HG02885 (cell line): ENCODE data around the gene ABCC12.
"Not testable (repeated sequence)": the region's sequence is repeated elsewhere in the genome, so short reads cannot be mapped to it uniquely, and the experiment has no call there.

Experiments
- ATAC-seq: cut with Tn5 transposase; IDR thresholded peaks from one replicate; pipeline ENCODE4 v1.9.1; 2021; ENCODE audit warnings: mild to moderate bottlenecking; ENCODE audit not compliant: unreplicated experiment, poor library complexity

Gene ABCC12

GRCh38 chr16:48155926-48156789 is at the start of gene ABCC12:
Gene ABCC12 (minus strand): TSS chr16:48155993. CDS start chr16:48146424, 9,569 bp downstream.
- ATAC-seq = peak; percentile 13

DNA sequence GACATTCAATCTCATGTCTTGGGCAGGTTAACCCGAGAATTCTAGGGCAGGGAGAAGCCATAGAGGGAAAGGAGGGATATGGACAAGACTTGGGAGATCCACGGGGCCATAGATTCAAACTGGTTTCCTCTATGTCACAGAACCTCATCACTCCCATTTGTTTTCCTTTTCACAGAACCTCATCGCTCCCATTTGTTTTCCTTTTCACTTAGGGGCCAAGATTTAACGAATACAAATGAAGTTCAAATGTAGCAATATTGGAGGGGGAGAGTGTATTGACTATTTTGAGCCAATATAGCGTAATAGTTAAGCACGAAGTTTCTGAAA is 49.0 kb upstream of the ABCC12 start:
- ATAC-seq = no peak

GRCh38 chr16:48203974-48204824 is 48.4 kb upstream of the ABCC12 start:
- no peak for ATAC-seq

GRCh38 chr16:48201515-48202201 is 45.9 kb upstream of the ABCC12 start:
- ATAC-seq = no peak

GRCh38 chr16:48197294-48197693 is 41.5 kb upstream of the ABCC12 start:
- ATAC-seq = no peak

DNA sequence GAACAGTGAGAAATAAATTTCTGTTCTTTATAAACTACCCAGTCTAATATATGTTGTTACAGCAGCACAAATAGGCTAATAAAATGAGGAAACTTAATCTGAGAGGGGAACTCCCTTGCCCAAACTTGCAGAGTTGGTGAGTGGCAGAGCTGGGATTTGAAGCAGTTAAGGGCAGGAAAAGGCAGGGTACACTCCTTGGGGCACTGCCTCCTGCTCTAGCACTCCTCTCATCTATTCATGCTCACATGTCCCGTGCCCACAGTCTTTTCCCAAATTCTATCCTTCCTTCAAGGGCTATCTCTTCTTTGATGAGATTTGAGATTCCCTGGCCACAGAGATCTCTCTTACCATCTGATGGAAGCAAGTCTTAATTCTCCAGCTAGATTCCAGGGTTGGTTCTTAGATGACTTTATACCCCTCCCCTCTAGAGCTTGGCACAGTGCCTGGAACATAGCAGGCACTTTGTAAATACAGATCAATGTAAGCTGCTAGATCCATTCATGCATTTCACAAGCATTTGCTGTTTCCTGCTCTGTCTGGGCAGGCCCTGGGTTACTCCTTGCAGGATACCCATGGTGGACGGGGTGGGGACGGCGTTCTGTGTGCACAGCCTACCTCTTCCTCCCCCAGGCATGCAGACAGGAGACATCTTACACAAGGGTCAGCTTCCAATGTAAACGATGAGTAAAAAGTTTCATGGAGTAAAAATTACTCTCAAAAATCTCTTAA is 39.2 kb upstream of the ABCC12 start:
- ATAC-seq = no peak

GRCh38 chr16:48193846-48194245 is 38.1 kb upstream of the ABCC12 start:
- no peak for ATAC-seq

GRCh38 chr16:48188449-48189102 is 32.8 kb upstream of the ABCC12 start:
- ATAC-seq = peak; percentile 98

DNA sequence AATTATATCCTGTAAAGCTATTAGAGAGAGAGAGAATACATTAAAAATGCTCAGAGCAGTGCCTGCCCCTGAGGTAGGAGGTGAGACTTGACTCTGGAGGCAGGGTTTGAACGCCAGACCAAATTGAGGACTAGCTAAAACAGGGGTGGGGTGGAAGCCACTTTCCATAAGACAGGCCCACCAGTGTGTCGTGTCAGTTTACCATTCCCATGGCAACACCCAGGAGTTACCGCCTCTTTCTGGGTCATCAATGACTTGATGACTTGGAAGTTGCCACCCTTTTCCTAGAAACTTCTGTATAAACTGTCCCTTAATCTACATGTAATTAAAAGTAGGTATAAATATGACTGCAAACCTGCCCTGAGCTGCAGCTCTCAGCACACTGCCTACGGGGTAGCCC is 32.0 kb upstream of the ABCC12 start:
- no peak for ATAC-seq

- no peak for ATAC-seq
Measured at GRCh38 chr16:48184681-48185080, 28.9 kb upstream of the ABCC12 start.

GRCh38 chr16:48182979-48183537 is 27.3 kb upstream of the ABCC12 start:
- ATAC-seq = no peak

- not testable (repeated sequence) for ATAC-seq
Measured at GRCh38 chr16:48181746-48182520, 26.1 kb upstream of the ABCC12 start.

DNA sequence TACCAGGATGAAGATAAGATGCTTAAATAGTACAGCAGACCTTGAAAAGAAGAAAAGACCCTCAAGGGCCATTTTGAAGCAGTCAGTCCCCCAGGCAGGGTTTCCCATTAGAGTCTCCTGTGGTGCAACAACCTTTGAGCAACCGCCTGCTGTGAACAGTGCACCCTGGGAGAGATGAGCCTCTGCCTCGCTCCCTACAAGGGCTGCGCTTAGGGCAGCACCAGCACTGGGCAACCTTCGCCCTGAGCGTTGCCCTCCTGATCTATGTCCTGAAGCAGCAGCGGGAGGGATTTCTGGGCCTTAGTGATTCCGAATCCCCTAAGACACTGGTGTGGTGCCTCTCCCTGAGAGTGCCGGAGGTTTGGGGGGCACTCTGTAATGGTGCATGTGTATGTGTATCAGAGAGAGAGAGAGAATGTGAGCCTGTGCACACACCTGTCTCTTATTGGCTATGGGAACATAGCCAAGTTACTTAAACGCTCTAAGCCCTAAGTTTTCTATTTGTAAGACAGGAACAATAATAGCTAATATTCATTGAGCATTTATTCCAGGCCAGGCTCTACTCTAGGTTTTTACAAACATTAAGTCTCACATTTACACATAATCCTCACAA is 25.2 kb upstream of the ABCC12 start:
- no peak for ATAC-seq

DNA sequence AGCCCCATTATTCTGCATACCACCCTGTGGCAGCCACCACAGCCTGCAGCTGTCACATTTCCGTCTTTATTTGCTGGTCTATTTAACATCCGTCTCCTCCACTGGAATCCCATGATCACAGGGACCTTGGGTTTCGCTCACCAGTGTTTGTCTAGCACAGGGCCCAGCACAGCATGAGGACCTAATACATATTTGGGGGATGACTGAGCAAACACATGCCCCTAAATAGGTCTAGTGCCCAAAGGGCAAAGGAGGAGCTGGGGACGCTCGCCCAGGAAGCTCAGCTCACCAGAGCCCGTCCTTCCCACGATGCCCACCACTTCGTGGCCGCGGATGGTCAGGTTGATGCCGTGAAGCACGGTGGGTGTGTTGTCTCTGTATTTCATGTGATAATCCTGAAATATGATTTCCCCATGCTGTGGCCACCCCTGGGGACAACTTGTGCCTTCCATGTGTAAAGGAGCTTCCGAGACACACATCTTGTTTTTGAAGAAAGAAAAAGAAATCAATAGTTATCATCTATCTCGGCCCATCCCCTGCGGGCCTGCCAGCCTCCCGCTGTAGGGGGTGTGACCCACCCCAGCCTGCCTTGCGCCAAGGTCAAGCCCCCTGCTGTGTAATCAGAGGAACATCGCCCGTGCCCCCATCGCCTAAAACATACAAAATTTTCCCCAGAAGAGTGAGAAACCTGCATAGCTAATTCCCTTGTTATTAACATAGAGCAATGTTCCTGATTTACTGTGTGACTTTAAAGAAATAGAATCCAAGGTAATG is 21.0 kb upstream of the ABCC12 start:
- ATAC-seq = no peak

- ATAC-seq = no peak
Measured at GRCh38 chr16:48173889-48174288, 18.1 kb upstream of the ABCC12 start.

DNA sequence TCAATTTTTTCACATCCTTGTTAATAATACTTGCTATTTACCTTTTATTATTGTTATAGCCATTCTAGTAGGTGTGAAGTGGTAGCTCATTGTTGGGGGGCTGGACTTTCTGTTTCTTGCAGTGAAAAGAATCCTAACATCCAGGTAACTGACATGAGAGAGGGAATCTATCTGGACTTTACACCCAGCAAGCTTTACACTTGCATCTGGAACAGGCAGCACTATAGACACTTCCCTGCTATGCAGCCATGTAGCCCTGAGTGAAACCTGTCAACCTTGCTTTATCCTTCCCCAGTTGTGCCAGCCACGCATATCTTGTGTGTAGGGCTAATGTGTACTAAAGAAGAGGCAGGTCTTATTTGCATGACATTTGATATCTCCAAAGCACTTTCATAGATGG is 16.9 kb upstream of the ABCC12 start:
- ATAC-seq = no peak

DNA sequence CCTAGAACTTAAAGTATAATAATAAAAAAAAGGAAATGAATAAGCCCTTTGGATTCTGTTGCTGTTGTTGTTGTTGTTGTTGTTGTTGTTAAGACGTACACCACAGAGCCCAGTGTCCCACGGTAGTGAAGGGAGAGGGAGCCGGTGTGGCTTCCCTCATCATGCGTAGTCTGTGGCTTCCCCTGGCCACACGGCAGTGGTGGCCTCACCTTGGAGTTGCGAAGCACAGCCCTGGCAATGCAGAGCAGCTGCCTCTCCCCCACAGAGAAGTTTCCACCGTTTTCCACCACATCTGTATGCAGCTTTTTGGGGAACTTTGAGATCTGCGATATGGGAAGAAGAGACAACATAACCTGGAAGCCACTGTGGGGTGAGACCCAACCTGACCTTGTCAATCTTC is 14.1 kb upstream of the ABCC12 start:
- no peak for ATAC-seq

- ATAC-seq = no peak
Measured at GRCh38 chr16:48168075-48168474, 12.3 kb upstream of the ABCC12 start.
